SH-SY5Y (cell line): Measurements from ENCODE around the gene WDR93.

Experiments
- GATA2 ChIP-seq: IDR thresholded peaks from 2 replicates; pipeline ENCODE4 v1.6.1; 2011; ENCODE audit warnings: mild to moderate bottlenecking, low read depth, low read length
- GATA3 ChIP-seq: IDR thresholded peaks from 2 replicates; pipeline ENCODE4 v1.6.1; 2011; ENCODE audit warnings: low read depth, mild to moderate bottlenecking, low read length, moderate library complexity

DNA sequence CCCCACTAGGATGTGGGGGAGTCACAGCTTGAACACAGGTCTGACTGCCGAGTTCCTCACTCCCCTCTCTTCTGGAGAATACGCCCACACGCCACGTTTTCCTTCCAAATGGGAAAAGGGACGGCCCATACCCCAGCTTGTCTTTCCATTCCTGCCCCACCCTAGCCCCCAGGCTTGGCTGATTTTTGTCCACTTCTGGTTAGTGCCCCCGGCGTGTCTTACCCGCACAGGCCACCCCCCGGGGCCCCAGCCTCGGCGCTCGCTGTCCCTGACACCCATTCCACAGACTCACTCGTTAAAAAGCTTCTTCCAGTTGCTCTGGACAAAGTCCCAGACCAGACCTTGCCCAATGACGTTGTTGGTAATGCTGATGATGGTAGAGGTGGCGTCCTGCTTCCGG lies 100.0 kb downstream of the WDR93 start:
- TF ChIP-seq GATA3 = no peak
- no peak for TF ChIP-seq GATA2
